HepG2 (cell line): Measurements from ENCODE around the gene WIZ. TPM values are rescaled to one million over a fixed set of nuclear protein-coding genes. Genes with fewer than 3 reads are reported as not detected.

ENCODE experiments used
- AGO2 ChIP-seq: fragments of 200-400 bp; formaldehyde crosslinking; optimal IDR thresholded peaks from 2 replicates; pipeline ENCODE3; 2017; ENCODE audit warnings: mild to moderate bottlenecking, low read depth, low read length, moderate library complexity
- EZH2 ChIP-seq: conservative IDR thresholded peaks from 2 replicates; pipeline ENCODE4 v1.6.1; 2012; ENCODE audit warnings: mild to moderate bottlenecking, low read depth, low read length, moderate library complexity
- LBX2 ChIP-seq: sonication (generic); formaldehyde crosslinking; IDR thresholded peaks from 2 replicates; pipeline ENCODE4 v1.5.0; 2020; ENCODE audit warnings: missing genetic modification reagents, mild to moderate bottlenecking, borderline replicate concordance
- MAFK ChIP-seq, 2 experiments: IDR thresholded peaks in 1 of 2; conservative IDR thresholded peaks in 1 of 2; 2 replicates each; pipeline ENCODE4 v1.6.1; 2011; ENCODE audit warnings: improper control_type of control experiment in 2 of 2, low read length in 2 of 2
- MXD1 ChIP-seq: sonication (generic); formaldehyde crosslinking; IDR thresholded peaks from 2 replicates; pipeline ENCODE4 v1.4.0; 2020; ENCODE audit warnings: mild to moderate bottlenecking, missing genetic modification reagents
- MYC ChIP-seq: sonication (generic); formaldehyde crosslinking; IDR thresholded peaks from 2 replicates; pipeline ENCODE4 v1.9.0; 2021; ENCODE audit warnings: missing genetic modification reagents, borderline replicate concordance
- NBN ChIP-seq: fragments of 450-650 bp; conservative IDR thresholded peaks from 2 replicates; pipeline ENCODE4 v1.6.1; 2017
- NCOA1 ChIP-seq: sonication (generic); formaldehyde crosslinking; IDR thresholded peaks from 2 replicates; pipeline ENCODE4 v1.9.0; 2021; ENCODE audit warnings: missing genetic modification reagents
- PBX3 ChIP-seq: sonication (generic); formaldehyde crosslinking; IDR thresholded peaks from 2 replicates; pipeline ENCODE4 v1.8.1; 2023; ENCODE audit warnings: missing genetic modification reagents, inconsistent platforms, borderline replicate concordance
- RBM39 ChIP-seq: fragments of 200-400 bp; formaldehyde crosslinking; IDR thresholded peaks from one replicate; pipeline ENCODE4 v1.6.1; 2018; ENCODE audit warnings: antibody characterized with exemption, mild to moderate bottlenecking, low read depth, low read length; ENCODE audit not compliant: poor library complexity, severe bottlenecking
- SMAD9 ChIP-seq: sonication (generic); formaldehyde crosslinking; IDR thresholded peaks from 2 replicates; pipeline ENCODE4 v1.5.1; 2020; ENCODE audit warnings: mild to moderate bottlenecking, missing genetic modification reagents
- SMARCC2 ChIP-seq: fragments of 450-650 bp; IDR thresholded peaks from 2 replicates; pipeline ENCODE4 v1.6.1; 2017; ENCODE audit warnings: antibody characterized with exemption, mild to moderate bottlenecking
- SP2 ChIP-seq: sonication (generic); formaldehyde crosslinking; IDR thresholded peaks from 2 replicates; pipeline ENCODE4 v1.5.1; 2020; ENCODE audit warnings: mild to moderate bottlenecking, missing genetic modification reagents
- ZFP41 ChIP-seq: sonication (generic); formaldehyde crosslinking; IDR thresholded peaks from 2 replicates; pipeline ENCODE4 v1.4.0; 2020; ENCODE audit warnings: mild to moderate bottlenecking, missing genetic modification reagents, borderline replicate concordance
- ZNF501 ChIP-seq: sonication (generic); formaldehyde crosslinking; IDR thresholded peaks from 2 replicates; pipeline ENCODE4 v1.5.1; 2020; ENCODE audit warnings: mild to moderate bottlenecking, moderate library complexity, missing genetic modification reagents
- ZNF556 ChIP-seq: sonication (generic); formaldehyde crosslinking; IDR thresholded peaks from 2 replicates; pipeline ENCODE4 v1.4.0; 2020; ENCODE audit warnings: mild to moderate bottlenecking, missing genetic modification reagents, borderline replicate concordance
- ZNF7 ChIP-seq: IDR thresholded peaks from 2 replicates; pipeline ENCODE4 v1.6.1; 2016; ENCODE audit warnings: missing biosample characterization, missing genetic modification reagents
- ZNF788 ChIP-seq: sonication (generic); formaldehyde crosslinking; IDR thresholded peaks from 2 replicates; pipeline ENCODE4 v1.5.0; 2020; ENCODE audit warnings: mild to moderate bottlenecking, missing genetic modification reagents, borderline replicate concordance
- polyA plus RNA-seq, 8 experiments: library from polyadenylated mRNA; depleted of rRNA in 3 of 8; stranded (reverse) in 7 of 8; unstranded in 1 of 8; fragments of >200 nt; fragmentation: Illumina TruSeq in 4 of 8; extraction: Trizol in 4 of 8; gene quantifications; 2 replicates each; pipeline versions ENCODE4 v1.2.1 to v1.2.3, GENCODE V29; 2011 to 2016; ENCODE audit warnings: low read depth in 4 of 8, missing spikeins in 1 of 8, mixed read lengths in 1 of 8; ENCODE audit not compliant: insufficient read depth in 1 of 8
- total RNA-seq, 5 experiments: library from RNA; depleted of rRNA; stranded (reverse); fragments of >200 nt; fragmentation: Illumina TruSeq; extraction: Trizol; gene quantifications; 2 replicates each; pipeline ENCODE4 v1.2.3, GENCODE V29; 2016; ENCODE audit warnings: low read depth in 1 of 5
- TF ChIP-seq, protein P1 (sequence below), 2 experiments: fragments of 450-650 bp in 1 of 2; sonication (generic) in 1 of 2; formaldehyde crosslinking in 1 of 2; IDR thresholded peaks; 2 replicates each; pipeline versions ENCODE4 v1.6.1 to v1.8.0; 2016 to 2022; ENCODE audit warnings: antibody characterized with exemption in 1 of 2, mild to moderate bottlenecking in 1 of 2, missing genetic modification reagents in 1 of 2

WIZ gene
- total and polyA plus RNA-seq, 2 of the 13 experiments (the other 11 are each of a cell fraction or from before 2014, with no cell fraction given), result 4.7 to 4.8 TPM

DNA sequence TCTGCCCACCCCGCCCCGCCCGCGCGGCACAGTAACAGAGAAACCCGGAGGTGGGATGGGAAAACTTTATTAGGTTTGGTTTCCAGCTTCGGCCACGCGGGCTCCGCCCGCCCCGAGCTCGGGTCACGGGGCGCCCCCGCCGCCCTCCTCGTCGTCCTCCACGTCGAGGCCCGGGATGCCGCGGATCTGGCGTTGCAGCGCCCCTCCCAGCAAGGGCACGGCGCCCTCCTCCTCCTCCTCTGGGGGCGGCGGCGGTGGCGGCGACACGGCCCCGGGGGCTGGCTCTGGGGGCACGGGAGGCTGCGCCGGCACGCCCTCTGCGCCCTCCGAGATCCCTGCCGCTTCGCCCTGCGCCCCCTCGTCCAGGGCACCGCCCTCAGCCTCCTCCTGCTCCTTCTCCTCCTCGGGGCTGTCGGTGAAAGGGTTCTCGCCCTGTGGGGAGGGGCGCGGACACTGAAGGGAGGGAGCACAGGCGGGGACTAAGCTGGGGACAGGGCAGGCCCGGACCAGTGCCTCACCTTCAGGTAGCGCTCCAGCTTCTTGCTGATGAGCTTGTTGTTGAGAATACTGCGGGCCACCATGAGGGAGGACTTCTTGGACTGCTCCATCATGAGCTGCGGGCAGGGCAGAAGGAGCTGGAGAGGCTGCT lies 69.6 kb downstream of the WIZ start (continued):
- TF ChIP-seq, protein P1, sequence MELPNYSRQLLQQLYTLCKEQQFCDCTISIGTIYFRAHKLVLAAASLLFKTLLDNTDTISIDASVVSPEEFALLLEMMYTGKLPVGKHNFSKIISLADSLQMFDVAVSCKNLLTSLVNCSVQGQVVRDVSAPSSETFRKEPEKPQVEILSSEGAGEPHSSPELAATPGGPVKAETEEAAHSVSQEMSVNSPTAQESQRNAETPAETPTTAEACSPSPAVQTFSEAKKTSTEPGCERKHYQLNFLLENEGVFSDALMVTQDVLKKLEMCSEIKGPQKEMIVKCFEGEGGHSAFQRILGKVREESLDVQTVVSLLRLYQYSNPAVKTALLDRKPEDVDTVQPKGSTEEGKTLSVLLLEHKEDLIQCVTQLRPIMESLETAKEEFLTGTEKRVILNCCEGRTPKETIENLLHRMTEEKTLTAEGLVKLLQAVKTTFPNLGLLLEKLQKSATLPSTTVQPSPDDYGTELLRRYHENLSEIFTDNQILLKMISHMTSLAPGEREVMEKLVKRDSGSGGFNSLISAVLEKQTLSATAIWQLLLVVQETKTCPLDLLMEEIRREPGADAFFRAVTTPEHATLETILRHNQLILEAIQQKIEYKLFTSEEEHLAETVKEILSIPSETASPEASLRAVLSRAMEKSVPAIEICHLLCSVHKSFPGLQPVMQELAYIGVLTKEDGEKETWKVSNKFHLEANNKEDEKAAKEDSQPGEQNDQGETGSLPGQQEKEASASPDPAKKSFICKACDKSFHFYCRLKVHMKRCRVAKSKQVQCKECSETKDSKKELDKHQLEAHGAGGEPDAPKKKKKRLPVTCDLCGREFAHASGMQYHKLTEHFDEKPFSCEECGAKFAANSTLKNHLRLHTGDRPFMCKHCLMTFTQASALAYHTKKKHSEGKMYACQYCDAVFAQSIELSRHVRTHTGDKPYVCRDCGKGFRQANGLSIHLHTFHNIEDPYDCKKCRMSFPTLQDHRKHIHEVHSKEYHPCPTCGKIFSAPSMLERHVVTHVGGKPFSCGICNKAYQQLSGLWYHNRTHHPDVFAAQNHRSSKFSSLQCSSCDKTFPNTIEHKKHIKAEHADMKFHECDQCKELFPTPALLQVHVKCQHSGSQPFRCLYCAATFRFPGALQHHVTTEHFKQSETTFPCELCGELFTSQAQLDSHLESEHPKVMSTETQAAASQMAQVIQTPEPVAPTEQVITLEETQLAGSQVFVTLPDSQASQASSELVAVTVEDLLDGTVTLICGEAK (IDR thresholded peaks at IDR 0.05), result peak; percentile 74
- TF ChIP-seq, protein P1 (CRISPR knock-in tag; IDR thresholded peaks at IDR 0.05), result peak; percentile 99
- TF ChIP-seq RBM39, result peak; percentile 34
- TF ChIP-seq SMAD9 (CRISPR knock-in tag), result no peak
- TF ChIP-seq LBX2 (CRISPR knock-in tag), result no peak
- no peak for TF ChIP-seq SP2 (CRISPR knock-in tag)
- peak; percentile 97 for TF ChIP-seq AGO2
- TF ChIP-seq EZH2, result no peak
- peak; percentile 29; the same call in 1 of the 2 replicates for TF ChIP-seq ZNF556 (CRISPR knock-in tag)
- TF ChIP-seq MAFK (conservative IDR thresholded peaks at IDR 0.05 in 1 of 2, IDR thresholded peaks at IDR 0.05 in 1 of 2; ENCODE audit: low read length in 2 of 2), result no peak
- TF ChIP-seq PBX3 (CRISPR knock-in tag), result no peak
- no peak for TF ChIP-seq MXD1 (CRISPR knock-in tag)
- TF ChIP-seq NBN, result no peak
- peak; percentile 62; the same call in 1 of the 2 replicates for TF ChIP-seq ZNF501
- no peak; the same call in 1 of the 2 replicates for TF ChIP-seq ZNF788 (CRISPR knock-in tag)
- TF ChIP-seq ZNF7 (CRISPR knock-in tag), result no peak
- no peak for TF ChIP-seq NCOA1 (CRISPR knock-in tag)
- TF ChIP-seq MYC (CRISPR knock-in tag), result no peak; the same call in none of the 2 replicates
- no peak for TF ChIP-seq ZFP41 (CRISPR knock-in tag)
- TF ChIP-seq SMARCC2, result no peak
